Adrenal gland (tissue), 19 donors: ENCODE measurements around the gene CDH11. TPM values are rescaled to one million over a fixed set of nuclear protein-coding genes. Genes with fewer than 3 reads are reported as not detected.

Experiments
- DNase-seq, 7 donors: peaks; one replicate each; pipeline ENCODE4 v3.0.0-alpha.2; 2019 to 2020
- H3K27ac ChIP-seq, 5 donors: fragments of 200-600 bp; sonication (generic) in 4 of 5; 1 replicate in 3 of 5; 2 replicates in 2 of 5; pipeline versions ENCODE4 v1.5.1 to v1.8.0; 2016 to 2020; ENCODE audit warnings: mild to moderate bottlenecking in 1 of 5
- H3K27me3 ChIP-seq: fragments of 200-600 bp; 2 replicates; pipeline ENCODE4 v1.8.0; 2021
- H3K36me3 ChIP-seq, 2 donors: fragments of 200-600 bp; replicated peaks in 1 of 2; 1 replicate in 1 of 2; 2 replicates in 1 of 2; pipeline versions ENCODE4 v1.5.1 to v1.8.0; 2018 to 2022
- H3K4me1 ChIP-seq, 2 donors: fragments of 200-600 bp; replicated peaks in 1 of 2; 1 replicate in 1 of 2; 2 replicates in 1 of 2; pipeline versions ENCODE4 v1.5.1 to v1.8.0; 2018 to 2021
- H3K4me3 ChIP-seq, 4 donors: fragments of 200-600 bp; sonication (generic) in 3 of 4; one replicate each; pipeline ENCODE4 v1.5.1; 2016 to 2018
- H3K9me3 ChIP-seq, 3 donors: fragments of 200-600 bp; sonication (generic) in 1 of 3; replicated peaks in 1 of 3; 1 replicate in 2 of 3; 2 replicates in 1 of 3; pipeline versions ENCODE4 v1.5.1 to v1.8.0; 2016 to 2021
- POLR2A ChIP-seq, 2 donors: fragments of 450-650 bp; IDR thresholded peaks; one replicate each; pipeline ENCODE4 v1.6.1; 2017; ENCODE audit warnings: antibody characterized with exemption in 2 of 2, mild to moderate bottlenecking in 2 of 2, moderate library complexity in 1 of 2
- WGBS, 4 donors: extraction: QIAGEN DNeasy Blood & Tissue Kit in 2 of 4; methylation state at CpG; one replicate each; pipeline versions ENCODE4 v1.1.5 to v1.1.7; 2013 to 2017; 5-methylcytosine and 5-hydroxymethylcytosine counted together
- intact Hi-C, 2 donors: fragments of 100-400 bp; cut with DNase I; formaldehyde crosslinking; loops; one replicate each; pipeline versions ENCODE4 v1.14.1 to v1.15.0; 2022 to 2023
- long read RNA-seq, 10 donors: library from polyadenylated mRNA in 3 of 10; unstranded in 2 of 10; stranded (forward) in 1 of 10; transcript quantifications; one replicate each; pipeline ENCODE4 v2.0.0 and lab custom pipeline, GENCODE V29; 2021 to 2026
- polyA plus RNA-seq, 3 donors: library from polyadenylated mRNA; stranded (reverse); fragments of 200-250 nt in 2 of 3; fragments of 350-450 nt in 1 of 3; fragmentation: Illumina TruSeq in 1 of 3; extraction: RNeasy Lipid Tissue Mini Kit (QIAGEN cat#74804) in 1 of 3; gene quantifications; one replicate each; pipeline ENCODE4 v1.2.3, GENCODE V29; 2013 to 2014
- total RNA-seq, 9 donors: library from RNA; depleted of rRNA in 4 of 9; stranded (reverse); fragments of >200 nt in 4 of 9; fragments of 120-200 nt in 1 of 9; fragmentation: NEBNext Ultra II Directional in 1 of 9; extraction: Animal tissue kit (Norgen Biotek cat#: 25700) in 1 of 9; gene quantifications; one replicate each; pipeline versions ENCODE4 v1.1.0 to v1.2.4, GENCODE V29; 2013 to 2023
- TF ChIP-seq, protein P1 (sequence below), 6 experiments: fragments of 450-650 bp in 4 of 6; fragments of 200-600 bp in 2 of 6; sonication (generic) in 1 of 6; IDR thresholded peaks; 1 replicate in 5 of 6; 2 replicates in 1 of 6; pipeline versions ENCODE4 v1.5.1 to v1.8.0; 2016 to 2021; ENCODE audit warnings: antibody characterized with exemption in 6 of 6, mild to moderate bottlenecking in 2 of 6, moderate library complexity in 1 of 6
- donor health status: healthy with polysubstance abuse.
- donor health status: Bipolar disorder and iron deficiency.
- donor health status: DM: yes; HTN: yes; CAD: no.
- donor health status: DM: no; HTN: no; CAD: no.
- donor health status: DM: no; HTN: no; CAD: no.
- donor health status: DM: yes; HTN: yes; CAD: no.

Gene CDH11
- total RNA-seq, result 100 to 1,000 TPM in 1 of 9 donors, 10 to 100 TPM in 8; 21.0 to 102 (median 42.2) TPM
- 10 to 100 TPM in 1 of 3 donors, 1 to 10 TPM in 2; 3.0 to 22.4 (median 3.5) TPM for polyA plus RNA-seq
- long read RNA-seq, donor 1, result 0 reads
- long read RNA-seq, donor 2, full-length matches to known transcripts, result 3 of 3 reads
- long read RNA-seq, donor 2, partial matches to known transcripts, result 0 of 3 reads
- long read RNA-seq, donor 2, other reads (novel, unspliced or antisense), result 0 of 3 reads
- long read RNA-seq, donor 3, full-length matches to known transcripts, result 2 of 2 reads
- long read RNA-seq, donor 3, partial matches to known transcripts, result 0 of 2 reads
- long read RNA-seq, donor 3, other reads (novel, unspliced or antisense), result 0 of 2 reads
- long read RNA-seq, donor 4, full-length matches to known transcripts, result 1 of 1 reads
- long read RNA-seq, donor 4, partial matches to known transcripts, result 0 of 1 reads
- long read RNA-seq, donor 4, other reads (novel, unspliced or antisense), result 0 of 1 reads
- long read RNA-seq, donor 5, full-length matches to known transcripts, result 11 of 17 reads
- long read RNA-seq, donor 5, partial matches to known transcripts, result 4 of 17 reads
- long read RNA-seq, donor 5, other reads (novel, unspliced or antisense), result 2 of 17 reads
- long read RNA-seq, donor 6, partial matches to known transcripts, result 0 of 2 reads
- long read RNA-seq, donor 6, other reads (novel, unspliced or antisense), result 2 of 2 reads
- long read RNA-seq, donor 7, full-length matches to known transcripts, result 3 of 3 reads
- long read RNA-seq, donor 7, partial matches to known transcripts, result 0 of 3 reads
- long read RNA-seq, donor 7, other reads (novel, unspliced or antisense), result 0 of 3 reads
- long read RNA-seq, donor 8, full-length matches to known transcripts, result 3 of 3 reads
- long read RNA-seq, donor 8, partial matches to known transcripts, result 0 of 3 reads
- long read RNA-seq, donor 8, other reads (novel, unspliced or antisense), result 0 of 3 reads
- long read RNA-seq, donor 9, full-length matches to known transcripts, result 2 of 2 reads
- long read RNA-seq, donor 9, partial matches to known transcripts, result 0 of 2 reads
- long read RNA-seq, donor 9, other reads (novel, unspliced or antisense), result 0 of 2 reads
- long read RNA-seq, donor 10, partial matches to known transcripts, result 0 of 1 reads
- long read RNA-seq, donor 10, other reads (novel, unspliced or antisense), result 0 of 1 reads

GRCh38 chr16:65121870-65122723, at the start of gene CDH11:
TSS of gene CDH11 (minus strand) at chr16:65122063. CDS start at chr16:65004869, 117,194 bp downstream.
- H3K36me3 ChIP-seq, result no peaks in the 10 kb centered on the region
- H3K4me1 ChIP-seq, result peaks cover 5 to 28% of the 10 kb centered on the region in 2 donors
- 1 to 2% (median 1%) methylated on average over 10 to 68 of the region's 69 CpGs for WGBS, 4 donors
- TF ChIP-seq, protein P1, sequence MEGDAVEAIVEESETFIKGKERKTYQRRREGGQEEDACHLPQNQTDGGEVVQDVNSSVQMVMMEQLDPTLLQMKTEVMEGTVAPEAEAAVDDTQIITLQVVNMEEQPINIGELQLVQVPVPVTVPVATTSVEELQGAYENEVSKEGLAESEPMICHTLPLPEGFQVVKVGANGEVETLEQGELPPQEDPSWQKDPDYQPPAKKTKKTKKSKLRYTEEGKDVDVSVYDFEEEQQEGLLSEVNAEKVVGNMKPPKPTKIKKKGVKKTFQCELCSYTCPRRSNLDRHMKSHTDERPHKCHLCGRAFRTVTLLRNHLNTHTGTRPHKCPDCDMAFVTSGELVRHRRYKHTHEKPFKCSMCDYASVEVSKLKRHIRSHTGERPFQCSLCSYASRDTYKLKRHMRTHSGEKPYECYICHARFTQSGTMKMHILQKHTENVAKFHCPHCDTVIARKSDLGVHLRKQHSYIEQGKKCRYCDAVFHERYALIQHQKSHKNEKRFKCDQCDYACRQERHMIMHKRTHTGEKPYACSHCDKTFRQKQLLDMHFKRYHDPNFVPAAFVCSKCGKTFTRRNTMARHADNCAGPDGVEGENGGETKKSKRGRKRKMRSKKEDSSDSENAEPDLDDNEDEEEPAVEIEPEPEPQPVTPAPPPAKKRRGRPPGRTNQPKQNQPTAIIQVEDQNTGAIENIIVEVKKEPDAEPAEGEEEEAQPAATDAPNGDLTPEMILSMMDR (IDR thresholded peaks at IDR 0.05), result peak in 1 of 6 experiments; percentile 39
- TF ChIP-seq POLR2A (IDR thresholded peaks at IDR 0.05), result peak in 1 of 2 donors; percentile 36
- peak within 1 kb of the TSS in 3 of 4 donors; percentile 24 to 72 (median 40) for H3K4me3 ChIP-seq
- intact Hi-C loops, result no loop called here
- H3K27me3 ChIP-seq, result peaks cover 15% of the 10 kb centered on the region
- no peaks in the 10 kb centered on the region for H3K9me3 ChIP-seq
- DNase-seq, result peak in 5 of 7 donors; percentile 30 to 43 (median 38)
- peak within 1 kb of the TSS in 4 of 5 donors; percentile 48 to 92 (median 70) for H3K27ac ChIP-seq

- no peaks in the 10 kb centered on the region for H3K27me3 ChIP-seq
- no peak overlapping the region for H3K27ac ChIP-seq
- H3K4me1 ChIP-seq, result no peaks in the 10 kb centered on the region
- no peak overlapping the region for H3K4me3 ChIP-seq
- intact Hi-C loops, result no loop called here
- H3K36me3 ChIP-seq, result no peaks in the 10 kb centered on the region
- 38 to 61% (median 56%) methylated on average over 3 of the region's 3 CpGs for WGBS, 4 donors
- no peak for TF ChIP-seq POLR2A (IDR thresholded peaks at IDR 0.05)
- TF ChIP-seq, protein P1 (IDR thresholded peaks at IDR 0.05), result no peak
- H3K9me3 ChIP-seq, result no peaks in the 10 kb centered on the region
- DNase-seq, result no peak
These were observed 32.5 kb upstream of the CDH11 start for GRCh38 chr16:65154321-65154720.

DNA sequence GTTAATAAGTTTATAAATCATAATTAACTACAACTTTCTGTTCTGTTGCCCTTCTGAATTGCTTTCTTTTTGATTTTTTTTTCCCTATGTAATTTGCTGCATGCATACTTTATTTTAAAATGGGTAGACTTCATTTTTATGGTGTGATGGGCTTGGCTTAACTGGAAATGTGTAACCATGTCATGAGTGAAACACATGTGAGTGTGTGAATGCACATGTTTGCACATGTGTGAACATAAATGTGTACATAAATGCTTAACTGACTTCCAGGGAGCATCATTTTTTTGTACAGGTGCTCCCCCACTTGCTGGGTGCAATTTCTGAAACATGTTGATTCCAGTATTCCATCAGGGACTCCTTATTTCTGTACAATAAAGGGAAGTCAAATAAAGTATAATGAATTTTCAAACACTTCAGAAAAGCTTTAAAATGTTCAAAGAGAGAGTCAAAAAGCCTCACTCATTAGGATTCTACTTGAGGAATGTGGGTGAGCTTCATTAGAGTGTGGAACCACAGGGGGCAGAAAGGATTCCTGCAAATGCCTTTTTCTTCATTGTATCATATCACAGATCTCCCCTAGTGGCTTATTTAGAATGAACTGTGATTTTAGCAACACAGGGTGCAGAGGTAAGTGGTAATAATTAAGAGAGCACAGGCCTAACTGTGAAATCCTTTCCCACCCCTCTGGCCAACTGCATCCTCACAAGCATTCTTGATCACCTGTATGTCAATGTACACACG, 31.7 kb upstream of the CDH11 start:
- intact Hi-C loops, result no loop called here
- Histone ChIP-seq H3K9me3 (no peaks in the 10 kb centered on the region), H3K36me3 (no peaks in the 10 kb centered on the region), H3K27me3 (no peaks in the 10 kb centered on the region), H3K4me1 (no peaks in the 10 kb centered on the region), H3K4me3 (no peak overlapping the region), H3K27ac (no peak overlapping the region)
- TF ChIP-seq, protein P1 (IDR thresholded peaks at IDR 0.05), result no peak
- TF ChIP-seq POLR2A (IDR thresholded peaks at IDR 0.05), result no peak
- WGBS, 4 donors, result 74 to 93% (median 83%) methylated on average over 1 of the region's 1 CpG
- DNase-seq, result no peak
